OCI-LY7 (cell line): ENCODE data around the gene MSRB3. TPM values are rescaled to one million over a fixed set of nuclear protein-coding genes. Genes with fewer than 3 reads are reported as not detected.

Experiments
- BruUV-seq: library from RNA; stranded (reverse); fragments of 400-500 nt; replicated peaks from 2 replicates; lab custom pipeline; 2021; lab: Mats Ljungman, UMichigan
- CTCF ChIA-PET: fragments of 300-600 bp; sonication (Branson Sonifier 250); formaldehyde crosslinking; loops from one replicate; lab custom pipeline; 2022; ENCODE audit warnings: antibody characterized with exemption; ENCODE audit not compliant: unreplicated experiment; lab: Charles Lee
- POLR2A ChIA-PET: fragments of 300-600 bp; sonication (Branson Sonifier 250); formaldehyde crosslinking; loops from one replicate; lab custom pipeline; 2022; ENCODE audit warnings: antibody characterized with exemption; lab: Charles Lee
- DNase-seq: peaks from one replicate; pipeline ENCODE4 v3.0.0-alpha.2; 2015; ENCODE audit warnings: low spot score
- H2AFZ ChIP-seq: fragments of 200-600 bp; sonication (generic), shearing (Covaris generic); 2 replicates; pipeline ENCODE4 v1.6.1; 2014; ENCODE audit warnings: mild to moderate bottlenecking, antibody characterized with exemption, low read length, moderate library complexity
- H3K27ac ChIP-seq: fragments of 200-600 bp; sonication (generic); 2 replicates; pipeline ENCODE4 v1.5.1; 2014; ENCODE audit warnings: mixed run types, low read depth, mild to moderate bottlenecking, moderate library complexity, low read length, inconsistent platforms; ENCODE audit not compliant: poor library complexity, severe bottlenecking
- H3K36me3 ChIP-seq: fragments of 200-600 bp; sonication (generic); 2 replicates; pipeline ENCODE4 v1.6.1; 2014; ENCODE audit warnings: mild to moderate bottlenecking, antibody characterized with exemption, low read length, moderate library complexity, mixed read lengths; ENCODE audit not compliant: insufficient read depth
- H3K4me1 ChIP-seq: fragments of 200-600 bp; sonication (generic); 2 replicates; pipeline ENCODE4 v1.5.1; 2014; ENCODE audit warnings: mild to moderate bottlenecking, low read length; ENCODE audit not compliant: insufficient read depth, poor library complexity, severe bottlenecking
- H3K4me2 ChIP-seq: fragments of 200-600 bp; sonication (generic); 2 replicates; pipeline ENCODE4 v1.6.1; 2014; ENCODE audit warnings: mild to moderate bottlenecking, low read length
- H3K4me3 ChIP-seq: fragments of 200-600 bp; sonication (generic); 2 replicates; pipeline ENCODE4 v1.5.1; 2014; ENCODE audit warnings: mild to moderate bottlenecking, low read depth, low read length; ENCODE audit not compliant: poor library complexity, severe bottlenecking
- H3K79me2 ChIP-seq: fragments of 200-600 bp; sonication (generic); 2 replicates; pipeline ENCODE4 v1.6.1; 2016; ENCODE audit warnings: low read depth, mild to moderate bottlenecking, low read length, moderate library complexity, mixed read lengths; ENCODE audit not compliant: insufficient read depth
- H3K9me2 ChIP-seq: fragments of 200-600 bp; sonication (generic); 2 replicates; pipeline ENCODE4 v1.6.1; 2016; ENCODE audit warnings: mild to moderate bottlenecking, low read length, mixed read lengths; ENCODE audit not compliant: insufficient read depth
- H3K9me3 ChIP-seq: fragments of 200-600 bp; sonication (generic); 2 replicates; pipeline ENCODE4 v1.6.1; 2014; ENCODE audit warnings: mild to moderate bottlenecking, mixed run types, low read length, mixed read lengths
- H4K20me1 ChIP-seq: fragments of 200-600 bp; sonication (generic); 2 replicates; pipeline ENCODE4 v1.6.1; 2014; ENCODE audit warnings: mild to moderate bottlenecking, antibody characterized with exemption, low read length, moderate library complexity, mixed read lengths; ENCODE audit not compliant: insufficient read depth
- CTCF ChIP-seq: fragments of 200-600 bp; sonication (generic); conservative IDR thresholded peaks from 2 replicates; pipeline ENCODE4 v1.5.1; 2014; ENCODE audit warnings: mild to moderate bottlenecking, antibody characterized with exemption, low read length, moderate library complexity, mixed read lengths
- EZH2phosphoT487 ChIP-seq: fragments of 200-600 bp; sonication (generic); IDR thresholded peaks from 2 replicates; pipeline ENCODE4 v1.6.1; 2018; ENCODE audit warnings: low read depth, borderline replicate concordance, mild to moderate bottlenecking, mixed run types, antibody characterized with exemption, low read length, moderate library complexity, mixed read lengths
- intact Hi-C: fragments of 100-400 bp; cut with micrococcal nuclease; formaldehyde crosslinking; loops from one replicate; pipeline ENCODE4 v1.10.0; 2022; ENCODE audit not compliant: unreplicated experiment
- total RNA-seq, 2 experiments: library from RNA; depleted of rRNA in 1 of 2; stranded (reverse); fragments of >200 nt in 1 of 2; shearing (Covaris generic) in 1 of 2; gene quantifications; 2 replicates each; pipeline ENCODE4 v1.2.3, GENCODE V29; 2014 to 2022

Gene MSRB3
- total RNA-seq, 2 experiments from 2014 or later: not detected

- intact Hi-C loops: no loop called here
- H3K27ac ChIP-seq: no peak overlapping the region
- ChIA-PET CTCF (no interaction called here), POLR2A (no interaction called here)
- no peak for DNase-seq
- no peaks in the 10 kb centered on the region for H3K4me1 ChIP-seq
- H2AFZ ChIP-seq: no peak overlapping the region
- no peak overlapping the region for H3K4me3 ChIP-seq
- no TSS peak for BruUV-seq
- H4K20me1 ChIP-seq: no peaks in the 10 kb centered on the region
- H3K9me2 ChIP-seq: no peaks in the 10 kb centered on the region
- no peak for TF ChIP-seq EZH2phosphoT487
- TF ChIP-seq CTCF: no peak
- no peak overlapping the region for H3K4me2 ChIP-seq
- no peaks in the 10 kb centered on the region for H3K79me2 ChIP-seq
- H3K9me3 ChIP-seq: no peaks in the 10 kb centered on the region
- H3K36me3 ChIP-seq: no peaks in the 10 kb centered on the region
Observed at GRCh38 chr12:65305346-65305950, 27.0 kb downstream of the MSRB3 start.

DNA sequence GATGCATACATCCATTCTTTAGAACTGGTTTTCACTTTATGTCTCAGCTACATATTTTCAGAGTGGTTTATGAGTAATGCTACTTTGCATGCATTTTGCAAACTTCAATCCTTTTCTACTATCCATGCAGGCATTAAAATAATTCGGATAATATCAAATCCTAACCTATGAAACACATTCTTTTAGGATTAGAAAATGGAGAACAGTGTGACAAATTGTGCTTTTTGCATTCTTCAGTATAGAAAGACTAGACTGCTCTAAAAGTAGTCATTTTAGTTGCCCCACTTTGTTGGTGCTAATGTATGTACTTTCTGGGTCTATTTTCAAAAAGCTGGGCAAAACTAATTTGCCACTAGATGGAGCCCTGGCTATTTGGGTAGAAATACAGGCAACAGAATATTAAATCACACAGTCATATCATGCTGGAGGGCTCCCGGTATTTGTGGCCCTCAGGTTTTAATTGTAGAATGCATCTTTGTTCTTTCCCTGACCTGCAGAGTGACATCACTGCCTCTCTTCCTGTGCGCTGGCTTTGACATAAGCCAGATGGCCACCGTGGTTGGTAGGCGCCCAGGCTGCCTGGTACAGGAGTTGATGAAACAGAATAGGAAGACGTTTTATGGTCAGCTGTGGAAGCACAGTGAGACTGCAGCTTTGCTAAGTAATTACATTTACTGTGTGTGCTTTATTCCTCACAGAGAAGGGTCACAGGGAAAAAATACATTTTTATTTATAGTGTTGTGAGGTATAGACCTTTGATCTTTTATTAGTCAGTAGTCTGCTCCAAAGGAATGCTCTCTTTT is 28.1 kb downstream of the MSRB3 start:
- Histone ChIP-seq H3K4me2 (no peak overlapping the region), H3K79me2 (no peaks in the 10 kb centered on the region), H4K20me1 (no peaks in the 10 kb centered on the region), H3K9me2 (no peaks in the 10 kb centered on the region), H3K27ac (no peak overlapping the region), H3K4me1 (no peaks in the 10 kb centered on the region), H2AFZ (no peak overlapping the region), H3K4me3 (no peak overlapping the region), H3K36me3 (no peaks in the 10 kb centered on the region), H3K9me3 (no peaks in the 10 kb centered on the region)
- CTCF ChIA-PET: no interaction called here
- POLR2A ChIA-PET: no interaction called here
- no TSS peak for BruUV-seq
- intact Hi-C loops: no loop called here
- peak; percentile 27 for DNase-seq
- no peak for TF ChIP-seq EZH2phosphoT487
- peak; percentile 81 for TF ChIP-seq CTCF

- Histone ChIP-seq H3K27ac (no peak overlapping the region), H3K4me2 (no peak overlapping the region), H3K79me2 (no peaks in the 10 kb centered on the region), H3K4me1 (no peaks in the 10 kb centered on the region), H4K20me1 (no peaks in the 10 kb centered on the region), H3K36me3 (no peaks in the 10 kb centered on the region), H2AFZ (no peak overlapping the region), H3K9me3 (no peaks in the 10 kb centered on the region), H3K4me3 (no peak overlapping the region), H3K9me2 (no peaks in the 10 kb centered on the region)
- BruUV-seq: no TSS peak
- intact Hi-C loops: no loop called here
- POLR2A ChIA-PET: no interaction called here
- no peak for DNase-seq
- TF ChIP-seq CTCF (no peak), EZH2phosphoT487 (no peak)
- CTCF ChIA-PET: no interaction called here
Observed at GRCh38 chr12:65307169-65307501, 28.7 kb downstream of the MSRB3 start.
